HK-2 (cell line): ENCODE results near the gene TIMP3.

Experiments
- DNase-seq: peaks from one replicate; pipeline ENCODE4 v3.0.0-alpha.2; 2018; ENCODE audit not compliant: unreplicated experiment

The TIMP3 gene

GRCh38 chr22:32786027-32786418 lies 15.5 kb upstream of the TIMP3 start:
- no peak for DNase-seq

GRCh38 chr22:32788904-32789624 lies 12.4 kb upstream of the TIMP3 start:
- DNase-seq: no peak

- no peak for DNase-seq
These were observed 11.5 kb upstream of the TIMP3 start for GRCh38 chr22:32789797-32790620.

DNA sequence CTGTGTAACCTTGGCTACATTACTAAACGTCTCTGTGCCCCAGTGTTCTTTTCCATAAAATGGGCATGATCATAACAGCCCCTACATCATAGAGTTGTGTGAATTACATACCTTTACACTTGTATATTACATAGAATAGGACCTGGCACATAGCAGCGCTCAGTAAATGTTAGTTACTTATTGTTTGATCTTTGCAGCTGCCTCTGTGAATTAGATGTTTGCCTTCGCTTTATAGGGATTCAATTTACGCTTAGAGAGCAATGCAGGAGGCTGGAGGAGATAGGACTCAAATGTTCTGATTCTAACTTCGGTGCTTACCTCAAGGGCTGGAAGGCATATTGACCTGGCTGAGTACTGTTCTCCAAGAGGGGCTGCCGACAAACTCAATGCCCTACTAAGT lies 10.4 kb upstream of the TIMP3 start:
- no peak for DNase-seq

DNA sequence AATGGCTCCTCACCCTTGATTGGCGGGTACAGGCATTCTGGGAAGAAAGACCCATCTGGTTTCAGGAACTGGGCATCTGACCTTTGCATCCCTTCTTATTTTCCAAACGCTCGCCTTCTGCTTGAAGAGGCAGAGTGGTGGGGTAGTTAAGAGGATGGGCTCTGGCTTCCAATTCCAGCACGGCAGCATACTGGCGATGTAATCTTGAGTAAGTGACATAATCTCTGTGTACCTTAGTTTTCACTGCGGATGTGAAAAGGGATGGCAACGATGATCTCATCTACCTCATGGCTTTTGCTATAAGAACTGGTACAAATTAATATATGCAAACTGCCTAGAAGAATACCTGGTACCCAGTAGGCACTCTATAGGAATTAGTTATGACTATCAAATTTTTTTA lies 10.0 kb upstream of the TIMP3 start:
- DNase-seq: no peak

DNA sequence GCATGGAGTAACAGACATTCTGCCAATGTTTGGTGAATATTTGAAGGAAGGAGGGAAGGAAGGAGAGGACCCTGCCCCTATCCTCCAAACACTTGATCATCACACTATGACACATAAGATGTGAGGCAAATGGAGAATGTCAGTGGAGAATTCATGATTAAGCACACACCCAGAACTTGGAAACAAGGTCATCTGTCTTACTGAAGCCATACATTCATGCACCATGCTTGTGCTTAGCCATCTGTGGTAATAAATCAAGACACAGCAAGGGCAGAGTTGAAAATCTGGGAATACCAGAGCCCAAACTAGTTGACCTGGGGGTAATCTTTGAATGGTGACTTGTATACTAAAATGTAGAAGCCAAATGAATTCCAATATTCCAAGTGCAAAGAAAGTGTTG lies 7.9 kb upstream of the TIMP3 start:
- DNase-seq: no peak

DNA sequence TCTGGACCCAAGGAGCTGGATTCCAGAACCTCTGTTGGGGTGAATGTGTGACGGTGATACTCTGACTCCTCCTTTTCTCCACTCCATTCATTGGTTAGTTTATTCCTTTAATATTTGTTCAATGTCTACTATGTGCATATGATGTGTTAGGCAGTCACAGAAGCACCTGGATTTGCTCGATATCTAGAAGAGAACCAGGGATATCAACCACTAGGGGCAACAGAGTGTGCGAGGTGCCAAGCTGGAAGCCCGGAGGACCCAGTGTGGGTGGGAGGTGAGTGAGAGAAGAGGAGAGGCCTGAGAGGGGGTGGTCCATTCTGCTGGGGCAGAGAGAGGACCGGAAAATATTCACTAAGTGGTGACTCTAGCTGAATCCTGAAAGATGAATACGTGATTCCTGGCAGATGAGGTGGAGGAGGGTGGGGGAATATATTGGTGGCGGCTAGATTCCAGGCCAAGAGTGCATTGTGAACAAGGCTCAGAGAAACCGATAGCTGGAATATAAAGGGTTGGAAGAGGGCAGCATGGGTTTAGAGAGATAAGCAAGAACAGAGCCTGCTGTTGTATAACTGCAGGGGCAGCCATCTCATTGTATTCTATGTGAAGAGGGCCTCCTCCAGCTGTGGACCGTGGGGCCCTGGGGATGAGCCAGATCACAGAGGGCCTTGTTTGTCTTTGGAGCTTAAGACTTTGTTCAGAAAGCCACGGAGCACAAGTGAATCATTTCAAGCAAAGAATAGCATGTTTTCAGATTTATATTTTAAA lies 6.9 kb upstream of the TIMP3 start:
- no peak for DNase-seq

- no peak for DNase-seq
These were observed 6.3 kb upstream of the TIMP3 start for GRCh38 chr22:32795214-32795596.

DNA sequence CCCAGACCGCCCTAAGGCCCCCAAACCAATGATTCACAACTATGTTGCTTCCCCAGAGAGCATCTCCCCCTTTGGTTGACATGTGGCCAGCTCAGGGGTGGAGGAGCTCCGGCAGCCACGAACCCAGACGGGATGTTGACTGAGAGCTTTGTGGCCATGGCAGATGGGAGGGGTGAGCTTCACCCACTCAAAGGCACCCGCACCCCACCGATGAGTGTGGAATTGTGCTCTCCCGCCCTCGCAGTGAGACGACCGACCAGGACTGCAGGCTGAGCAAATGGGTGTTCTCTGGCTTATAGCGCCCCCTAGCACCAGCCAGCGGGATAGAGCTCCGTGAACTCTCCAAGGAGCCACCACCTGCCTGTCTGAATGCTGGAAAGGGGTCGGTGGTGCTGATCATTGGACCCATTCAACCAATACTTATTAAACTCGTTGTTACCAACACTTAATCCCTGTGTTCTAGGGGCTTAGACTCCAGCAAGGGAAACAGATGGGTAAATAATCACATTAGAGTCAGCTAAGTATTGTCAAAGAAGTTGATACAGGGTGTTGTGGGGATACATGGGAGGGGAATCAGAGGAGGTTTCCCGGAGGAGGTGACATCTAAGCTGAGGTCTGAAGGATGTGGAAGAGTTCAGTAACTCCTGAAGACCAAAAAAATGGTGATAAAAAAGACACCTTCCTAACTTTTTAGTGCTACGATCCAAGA lies 4.5 kb upstream of the TIMP3 start:
- peak; percentile 50 for DNase-seq

DNA sequence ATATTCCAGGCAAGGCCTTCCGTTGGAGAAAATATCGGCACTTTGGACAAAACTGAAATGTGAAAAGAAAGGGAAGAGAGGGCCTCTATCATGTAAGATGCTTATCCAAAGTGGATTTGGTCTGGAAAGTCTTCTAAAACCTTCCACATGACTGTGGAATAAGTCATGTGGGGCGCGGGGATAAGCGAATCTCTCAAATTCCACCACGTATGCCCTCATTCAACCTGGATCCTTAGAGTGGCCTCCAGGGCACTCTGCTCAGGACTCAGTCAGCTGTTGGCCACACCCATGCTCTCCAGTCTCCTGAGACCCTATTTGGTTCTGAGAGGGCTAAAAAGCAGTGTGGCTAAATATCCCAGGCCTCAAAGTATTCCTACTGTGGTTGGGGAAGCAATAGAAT lies 2.0 kb upstream of the TIMP3 start:
- DNase-seq: no peak

DNA sequence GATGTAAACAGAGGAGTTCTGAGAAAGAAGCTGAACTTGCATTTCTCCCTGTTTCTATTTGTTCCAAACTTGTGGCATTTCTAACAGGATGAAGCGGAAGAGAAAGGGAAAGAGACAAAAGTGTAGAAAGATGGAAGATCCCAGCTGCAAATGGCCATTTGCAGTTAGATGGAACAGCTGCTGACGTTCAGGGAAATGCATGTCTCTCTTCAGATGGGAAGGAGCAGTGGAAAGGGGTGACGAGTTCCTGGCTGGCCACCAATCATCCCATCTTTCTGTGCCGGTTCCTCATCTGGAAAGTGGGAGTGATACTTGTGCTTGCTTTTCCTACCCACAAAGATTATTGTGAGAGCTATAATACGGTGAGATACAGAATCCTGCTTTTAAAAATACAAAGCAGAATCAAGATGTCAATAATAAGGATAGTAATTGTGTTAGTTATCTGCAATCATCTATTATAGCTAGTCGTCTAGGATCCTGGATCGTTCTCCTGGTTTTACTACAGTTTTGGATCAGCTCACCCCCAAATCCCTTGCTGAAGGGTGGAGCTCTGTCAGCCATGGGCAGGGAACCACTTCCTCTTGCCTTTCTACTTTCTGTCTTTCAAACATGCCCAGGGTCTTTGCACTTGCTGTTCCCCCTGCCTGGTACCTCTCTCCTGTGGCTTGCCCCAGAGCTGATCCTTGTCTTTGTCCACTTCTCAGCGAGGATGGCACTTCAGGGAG lies 1.2 kb upstream of the TIMP3 start:
- DNase-seq: no peak

- no peak for DNase-seq
These were observed 440 bp upstream of the TIMP3 start for GRCh38 chr22:32800994-32801536.

GRCh38 chr22:32802237-32802765 lies 796 bp downstream of the TIMP3 start:
- DNase-seq: no peak

GRCh38 chr22:32803020-32803737 lies 1.7 kb downstream of the TIMP3 start:
- DNase-seq: no peak

DNA sequence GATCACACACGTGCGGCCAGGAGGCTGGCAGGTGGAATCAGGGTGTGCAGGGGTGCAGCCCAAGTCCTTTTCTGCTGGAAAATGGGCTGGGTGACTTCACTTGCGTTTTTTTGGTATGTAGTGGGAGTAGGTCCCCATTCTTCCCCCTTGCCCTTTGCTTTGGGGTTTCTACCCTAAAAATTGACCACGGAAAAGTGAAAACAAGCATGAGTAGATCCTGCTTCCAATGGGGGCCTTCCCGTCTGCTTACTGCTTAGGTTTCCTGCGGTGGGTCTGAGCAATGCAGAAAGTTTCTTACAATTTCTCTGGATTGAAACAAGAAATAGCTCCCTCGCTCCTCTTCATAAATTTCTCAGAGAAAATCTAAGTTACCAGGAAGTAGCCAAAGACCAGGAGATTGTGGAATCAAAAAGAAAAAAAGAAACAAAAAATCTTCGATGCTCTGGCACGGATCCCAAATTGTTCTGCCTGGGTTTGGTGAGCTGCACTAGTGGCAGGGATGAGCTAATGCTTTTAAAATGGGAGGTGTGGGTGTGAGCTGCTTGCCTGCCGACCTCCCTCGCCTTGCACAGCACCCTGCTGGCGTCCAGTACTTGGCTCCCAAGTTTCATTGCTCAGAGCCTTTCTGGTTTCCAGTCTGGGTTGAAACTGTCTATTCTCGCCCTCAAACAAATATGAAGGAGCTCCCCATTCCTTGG lies 2.4 kb downstream of the TIMP3 start:
- no peak for DNase-seq

GRCh38 chr22:32804531-32805360 lies 3.2 kb downstream of the TIMP3 start:
- no peak for DNase-seq

GRCh38 chr22:32805361-32805881 lies 3.9 kb downstream of the TIMP3 start:
- no peak for DNase-seq

DNA sequence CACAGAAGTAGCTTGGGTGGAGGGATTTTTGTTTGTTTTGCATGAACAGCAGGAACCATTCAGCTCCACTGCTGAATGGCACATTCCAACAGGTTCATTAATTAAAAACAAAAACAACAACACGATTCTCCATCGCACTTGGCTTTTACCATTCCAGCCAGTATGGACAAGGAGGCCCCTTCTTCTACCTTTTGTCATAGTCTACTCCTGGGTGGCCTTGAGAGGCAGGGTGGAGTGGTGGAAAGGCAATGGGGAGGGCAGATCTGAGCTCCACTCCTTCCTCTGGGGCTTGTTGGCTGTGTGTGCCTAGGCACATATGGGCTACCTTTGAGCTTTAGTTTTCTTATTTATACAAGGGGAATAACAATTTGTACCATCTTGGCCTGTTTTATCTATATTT lies 4.8 kb downstream of the TIMP3 start:
- DNase-seq: no peak
